Stimulated activated CD8-positive, alpha-beta memory T cell treated with anti-CD3 and anti-CD28 coated beads, Interleukin-15, amount 100 ng/mL, for 4 hours (primary cell): Measurements from ENCODE around the gene TPCN2.

Source experiments
- DNase-seq, 2 donors: peaks; one replicate each; pipeline ENCODE4 v3.0.0-alpha.2; 2020; ENCODE audit warnings: low read depth in 2 of 2

TPCN2 gene

GRCh38 chr11:69165775-69166174, 117.0 kb downstream of the TPCN2 start:
- no peak for DNase-seq

GRCh38 chr11:69166218-69167115, 117.7 kb downstream of the TPCN2 start:
- DNase-seq: peak; percentile 18 to 25

- DNase-seq: no peak
Observed at GRCh38 chr11:69167130-69167915, 118.6 kb downstream of the TPCN2 start.

GRCh38 chr11:69167916-69168691, 119.4 kb downstream of the TPCN2 start:
- no peak for DNase-seq

GRCh38 chr11:69169479-69169878, 120.7 kb downstream of the TPCN2 start:
- no peak for DNase-seq

GRCh38 chr11:69170704-69171103, 122.0 kb downstream of the TPCN2 start:
- no peak for DNase-seq

GRCh38 chr11:69171476-69172240, 122.9 kb downstream of the TPCN2 start:
- DNase-seq: no peak

GRCh38 chr11:69172674-69173073, 123.9 kb downstream of the TPCN2 start:
- no peak for DNase-seq

GRCh38 chr11:69173331-69173730, 124.6 kb downstream of the TPCN2 start:
- no peak for DNase-seq

GRCh38 chr11:69173925-69174581, 125.3 kb downstream of the TPCN2 start:
- no peak for DNase-seq

GRCh38 chr11:69174841-69175240, 126.1 kb downstream of the TPCN2 start:
- DNase-seq: no peak

- no peak for DNase-seq
Observed at GRCh38 chr11:69178819-69179482, 130.2 kb downstream of the TPCN2 start.

- no peak for DNase-seq
Observed at GRCh38 chr11:69180226-69180625, 131.5 kb downstream of the TPCN2 start.

GRCh38 chr11:69180726-69181125, 132.0 kb downstream of the TPCN2 start:
- no peak for DNase-seq

- DNase-seq: no peak
Observed at GRCh38 chr11:69183613-69184012, 134.9 kb downstream of the TPCN2 start.
